Stimulated activated CD4-positive, alpha-beta T cell treated with anti-CD3 and anti-CD28 coated beads, Interleukin-12 subunit alpha, Interleukin-12 subunit beta, amount 100 ng/mL, for 48 hours (primary cell): ENCODE data around the gene ADAMTS12.
"Not testable (repeated sequence)": the region's sequence is repeated elsewhere in the genome, so short reads cannot be mapped to it uniquely, and the experiment has no call there.

ENCODE experiments used
- DNase-seq, 3 donors: peaks; one replicate each; pipeline ENCODE4 v3.0.0-alpha.2; 2020; ENCODE audit warnings: low read depth in 2 of 3, low spot score in 1 of 3

Gene ADAMTS12

DNA sequence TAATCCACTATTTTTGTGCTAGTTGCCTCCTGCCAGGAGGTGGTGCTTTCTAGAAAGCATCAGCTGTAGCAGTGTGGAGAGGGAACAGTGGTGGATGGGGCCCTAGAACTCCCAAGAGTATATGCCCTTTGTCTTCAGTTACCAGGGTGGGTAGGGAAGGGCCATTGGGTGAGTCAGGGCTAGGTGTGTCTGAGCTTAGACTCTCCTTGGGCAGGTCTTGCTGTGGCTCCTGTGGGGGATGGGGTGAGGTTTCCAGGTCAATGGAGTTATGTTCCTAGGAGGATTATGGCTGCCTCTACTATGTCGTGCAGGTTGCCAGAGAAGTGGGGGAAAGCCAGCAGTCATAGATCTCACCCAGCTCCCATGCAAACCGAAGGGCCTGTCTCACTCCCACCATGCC, 11.3 kb upstream of the ADAMTS12 start:
- no peak for DNase-seq

DNA sequence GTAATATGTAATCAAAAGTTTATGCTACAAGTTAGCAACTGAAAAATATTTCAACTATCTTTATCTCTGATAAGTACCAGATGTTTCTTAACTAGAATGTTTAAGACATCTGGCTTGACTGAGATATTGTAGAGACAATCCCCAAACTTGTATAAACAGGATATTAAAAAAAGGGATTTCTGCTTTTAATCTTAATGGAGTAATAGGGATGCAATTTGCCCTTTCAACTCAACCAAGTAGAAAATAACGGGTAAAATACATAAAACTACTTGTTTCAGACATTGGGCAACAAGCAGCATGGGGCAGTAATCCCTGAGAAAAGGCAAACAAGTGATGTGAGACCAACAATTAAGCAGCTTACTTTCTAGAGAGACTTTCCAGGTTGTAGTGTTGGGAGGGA, 9.4 kb upstream of the ADAMTS12 start:
- no peak for DNase-seq

DNA sequence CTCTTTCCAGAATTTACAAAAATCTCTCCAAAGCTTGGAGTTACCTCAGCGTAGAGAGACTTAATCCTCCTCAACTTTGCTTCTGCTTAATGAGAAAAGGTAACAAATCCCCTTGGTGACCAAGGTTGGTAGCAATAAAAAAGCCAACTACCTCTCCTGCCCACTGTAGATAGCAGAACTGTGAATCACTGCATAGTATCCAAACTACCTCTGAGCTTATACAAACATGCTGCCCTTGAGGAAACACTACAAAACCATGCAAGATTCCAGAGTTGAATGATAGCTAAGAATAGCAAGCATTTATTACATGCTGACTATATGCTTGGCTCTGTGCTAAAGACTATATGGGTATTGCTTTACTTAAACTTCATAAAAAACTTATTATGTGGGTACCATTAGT, 2.8 kb upstream of the ADAMTS12 start:
- DNase-seq, result no peak

DNA sequence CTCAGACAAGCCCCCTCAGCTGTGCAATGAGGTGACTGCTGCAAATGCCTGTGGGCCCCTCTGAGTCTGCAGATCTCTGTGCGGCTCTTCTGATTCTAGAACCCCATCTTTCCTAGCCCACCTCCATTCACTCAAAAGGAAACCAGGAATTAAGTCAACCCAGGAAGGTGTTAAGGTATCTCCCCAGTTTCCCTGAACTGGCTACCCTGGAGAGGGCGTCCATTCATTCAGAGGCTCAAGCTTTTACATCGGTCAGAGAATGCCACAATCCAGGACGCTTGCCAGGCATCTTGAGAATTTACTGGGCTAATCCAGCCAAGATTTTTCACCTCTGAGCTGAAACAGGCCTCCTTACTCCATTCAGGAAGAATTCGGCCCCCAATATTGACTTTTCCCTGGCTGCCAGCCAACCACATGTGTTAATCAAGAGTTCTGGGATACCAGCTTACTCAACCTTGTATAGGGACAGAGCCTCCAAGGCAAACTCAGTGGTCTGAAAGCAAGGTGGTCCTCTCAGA, 889 bp upstream of the ADAMTS12 start:
- DNase-seq, result no peak

DNA sequence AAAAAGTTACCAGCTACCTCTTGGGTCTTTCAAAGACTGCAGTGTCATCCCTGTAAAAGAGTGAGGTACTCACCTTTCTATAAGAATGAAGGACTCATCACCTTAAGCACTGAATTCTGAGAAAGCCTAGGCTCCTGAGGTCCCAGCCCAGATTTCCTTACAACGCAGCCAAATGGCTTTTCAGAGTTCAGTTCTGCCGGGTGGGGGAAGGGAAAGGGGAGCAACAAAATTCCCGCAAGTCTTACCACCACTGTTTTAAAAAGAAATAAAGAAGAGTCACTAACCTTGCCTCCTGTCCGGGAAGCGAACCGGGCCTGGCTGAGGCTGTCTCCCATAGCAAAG, 373 bp downstream of the ADAMTS12 start:
- DNase-seq, result no peak

DNA sequence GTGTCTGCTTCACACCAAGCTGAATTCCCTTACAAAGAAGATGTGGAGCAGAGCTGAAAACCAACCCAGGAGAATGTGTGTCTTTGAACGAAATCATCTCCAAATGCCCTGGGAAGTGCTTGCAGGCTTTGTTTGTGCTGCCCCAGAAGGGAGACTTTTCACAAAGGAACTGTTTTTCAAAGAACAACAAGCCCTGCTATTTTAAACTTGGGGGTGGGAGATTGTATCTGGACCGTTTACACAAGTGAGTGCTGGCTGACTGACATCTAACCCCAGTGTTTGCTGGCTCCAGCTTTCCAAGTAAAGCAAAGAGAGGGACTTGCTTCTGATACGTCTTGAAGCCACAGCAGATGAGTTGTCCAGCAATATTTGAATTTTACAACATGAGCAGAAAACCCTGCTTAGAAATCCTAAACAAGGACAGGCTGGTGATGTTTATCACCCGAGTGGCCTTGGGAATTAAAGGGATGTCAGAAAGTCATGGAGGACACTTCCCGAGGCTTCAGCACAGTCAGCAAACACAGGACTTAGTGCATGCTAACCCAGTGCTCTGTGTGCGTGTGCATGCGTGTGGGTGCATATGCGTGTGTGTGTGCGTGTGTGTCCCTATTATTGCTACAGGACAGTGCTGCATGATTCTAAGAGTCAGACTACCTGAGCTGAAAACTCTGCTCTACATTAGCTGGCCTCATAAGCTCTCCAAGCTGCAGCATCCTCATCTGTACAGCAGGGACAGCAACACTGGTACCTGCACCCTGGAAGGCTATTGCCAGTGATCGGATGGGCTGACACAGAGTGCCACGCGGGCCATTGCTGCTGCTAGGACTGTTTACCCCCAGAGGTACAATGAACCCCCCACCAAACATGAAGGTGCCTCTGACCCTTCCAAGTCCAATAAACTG, 1.4 kb downstream of the ADAMTS12 start:
- no peak for DNase-seq

DNA sequence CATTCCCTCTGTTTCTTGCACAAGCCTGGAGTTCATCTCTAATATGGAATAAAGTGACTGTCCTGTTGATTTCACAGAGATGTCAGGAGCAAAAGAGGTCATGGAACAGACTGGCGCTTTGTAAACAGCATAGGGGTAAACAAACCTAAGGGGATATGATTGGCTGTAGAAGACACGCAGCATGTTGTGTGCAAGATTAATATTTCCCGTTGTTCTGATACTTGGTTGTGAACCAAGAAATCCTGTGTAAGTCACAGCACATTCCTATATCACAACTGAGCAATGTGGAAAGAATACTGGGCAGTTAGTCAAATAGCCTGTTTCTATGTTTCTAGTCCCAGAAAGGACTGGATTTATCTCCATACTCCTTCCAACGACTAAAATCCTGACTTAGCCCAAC, 3.2 kb downstream of the ADAMTS12 start:
- no peak for DNase-seq

DNA sequence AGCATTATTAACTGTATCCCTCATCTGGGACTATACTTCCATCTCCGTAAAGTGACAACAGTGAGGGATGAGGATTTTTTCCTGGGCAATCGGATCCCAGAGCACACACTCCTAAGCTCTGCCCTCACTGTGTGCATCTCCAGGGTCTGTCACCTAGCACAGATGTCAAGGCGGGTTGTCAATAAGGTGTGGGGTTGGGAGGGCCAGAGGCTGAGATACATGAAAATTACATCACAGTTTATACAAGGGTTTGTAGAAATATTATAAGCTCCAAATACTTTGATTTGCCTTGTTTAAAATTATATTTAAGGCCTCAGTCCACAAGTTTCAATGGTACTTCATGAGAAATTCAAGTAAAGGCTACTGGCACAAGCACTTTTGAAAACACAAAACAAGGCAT, 4.5 kb downstream of the ADAMTS12 start:
- no peak for DNase-seq

DNA sequence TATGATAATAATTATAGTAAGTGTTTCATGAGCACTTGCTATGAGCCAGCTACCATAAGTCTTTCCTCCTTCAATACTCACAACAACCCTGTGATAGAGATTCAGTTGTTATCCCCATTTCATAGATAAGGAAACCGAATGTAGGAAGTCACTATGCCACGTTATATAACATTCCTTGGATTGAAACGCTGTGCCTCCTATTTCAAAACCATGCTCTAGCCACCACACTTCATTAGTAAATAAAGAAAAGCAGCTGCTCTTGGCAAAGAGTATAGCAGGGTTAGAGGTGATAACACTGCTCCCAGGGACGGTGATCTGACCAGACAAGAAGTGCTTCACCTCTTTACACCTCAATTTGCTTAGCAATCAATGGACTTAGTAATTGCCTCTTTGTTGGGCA, 5.5 kb downstream of the ADAMTS12 start:
- DNase-seq, result no peak

DNA sequence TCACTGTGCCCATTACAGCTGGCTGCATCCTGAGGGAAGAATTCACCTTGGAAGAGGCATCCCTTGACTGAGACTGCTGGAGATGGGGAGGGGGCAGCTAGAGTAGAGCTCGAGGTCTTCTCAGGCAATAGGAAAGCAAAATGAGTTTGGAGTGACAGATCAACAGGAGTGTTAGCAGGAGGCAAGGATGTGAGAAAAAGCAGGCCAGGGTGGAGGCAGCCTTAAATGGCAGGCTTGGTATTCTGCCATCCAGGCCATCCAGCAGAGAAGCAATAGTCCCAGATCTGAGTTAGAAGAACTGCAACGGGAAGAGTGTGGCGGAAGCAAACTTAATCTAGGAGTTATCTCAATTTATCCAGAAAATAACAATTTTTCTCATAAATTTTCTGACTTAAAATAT, 6.1 kb downstream of the ADAMTS12 start:
- no peak for DNase-seq

DNA sequence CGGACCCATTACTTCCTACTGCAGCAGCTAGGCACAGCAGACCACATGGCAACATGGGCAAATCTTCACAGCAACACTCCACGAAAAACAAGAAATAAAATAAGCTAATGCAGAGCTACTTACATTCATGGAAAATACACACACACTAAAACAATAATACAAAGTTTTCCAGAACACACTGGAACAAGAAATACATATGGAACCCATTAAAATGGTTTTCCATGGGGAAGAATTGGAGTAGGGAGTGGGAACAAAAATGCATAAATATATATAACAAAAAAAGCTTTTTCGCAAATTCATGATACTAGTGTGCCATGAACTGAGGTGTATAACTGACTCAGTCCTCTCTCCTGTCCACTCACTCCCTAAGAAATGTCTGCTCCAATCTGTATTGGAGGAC, 8.3 kb downstream of the ADAMTS12 start:
- no peak for DNase-seq

DNA sequence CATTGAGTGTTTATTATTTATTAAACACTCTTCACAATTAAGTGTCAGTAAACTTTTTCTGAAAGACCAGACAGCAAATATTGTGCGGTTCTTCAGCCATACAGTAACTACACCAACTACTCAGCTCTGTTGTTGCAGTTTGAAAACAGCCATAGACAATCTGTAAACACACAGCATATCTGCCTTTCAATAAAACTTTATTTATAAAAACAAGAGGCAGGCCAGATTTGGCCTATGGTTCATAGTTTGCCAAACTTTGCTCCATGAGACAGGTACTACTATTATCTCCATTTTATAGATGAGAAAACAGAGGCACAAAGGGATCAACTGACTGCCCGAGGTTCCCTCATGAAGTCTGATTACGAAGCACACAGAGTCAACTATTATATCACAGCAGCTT, 11.5 kb downstream of the ADAMTS12 start:
- no peak for DNase-seq

DNA sequence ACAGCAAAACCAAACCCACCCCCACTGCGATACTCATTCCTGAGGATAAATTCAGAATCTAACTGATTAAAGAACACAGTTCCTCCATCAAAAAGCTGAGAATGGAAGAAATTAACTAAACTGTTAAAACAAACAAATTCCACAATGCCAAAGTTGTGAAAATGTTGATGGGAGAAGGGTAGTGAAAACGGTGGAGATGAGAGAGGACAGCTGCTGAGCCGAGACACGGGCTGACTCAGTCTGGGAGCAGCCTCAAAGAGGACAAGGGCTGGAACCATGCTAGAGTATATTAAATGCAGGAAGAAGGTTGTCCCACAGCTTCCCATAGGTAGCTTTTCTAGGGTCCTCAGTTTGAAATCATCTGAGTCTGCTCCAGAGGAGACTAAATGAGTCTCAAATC, 14.3 kb downstream of the ADAMTS12 start:
- no peak for DNase-seq

DNA sequence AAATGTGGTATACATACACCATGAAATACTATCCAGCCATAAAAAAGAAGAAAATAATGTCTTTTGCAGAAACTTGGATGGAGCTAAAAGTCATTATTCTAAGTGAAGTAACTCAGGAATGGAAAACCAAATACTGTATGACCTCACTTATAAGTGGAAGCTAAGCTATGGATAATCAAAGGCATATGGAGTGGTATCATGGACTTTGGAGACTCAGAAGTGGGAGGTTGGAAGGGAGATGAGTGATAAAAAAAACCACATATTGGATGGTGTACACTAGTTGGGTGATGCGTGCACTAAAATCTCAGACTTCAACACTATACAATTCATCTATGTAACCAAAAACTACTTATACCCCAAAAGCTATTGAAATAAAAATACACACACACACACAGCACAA, 24.5 kb downstream of the ADAMTS12 start:
- no peak for DNase-seq

DNA sequence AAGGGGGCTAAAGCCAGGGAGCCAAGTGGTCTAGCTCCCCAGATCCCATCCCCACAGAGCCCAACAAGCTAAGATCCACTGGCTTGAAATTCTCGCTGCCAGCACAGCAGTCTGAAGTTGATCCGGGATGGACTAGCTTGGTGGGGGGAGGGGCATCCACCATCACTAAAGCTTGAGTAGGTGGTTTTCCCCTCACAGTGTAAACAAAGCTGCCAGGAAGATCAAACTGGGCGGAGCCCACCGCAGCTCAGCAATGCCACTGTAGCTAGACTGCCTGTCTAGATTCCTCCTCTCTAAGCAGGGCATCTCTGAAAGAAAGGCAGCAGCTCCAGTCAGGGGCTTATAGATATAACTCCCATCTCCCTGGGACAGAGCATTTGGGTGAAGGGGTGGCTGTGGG, 32.6 kb downstream of the ADAMTS12 start:
- not testable (repeated sequence) for DNase-seq

DNA sequence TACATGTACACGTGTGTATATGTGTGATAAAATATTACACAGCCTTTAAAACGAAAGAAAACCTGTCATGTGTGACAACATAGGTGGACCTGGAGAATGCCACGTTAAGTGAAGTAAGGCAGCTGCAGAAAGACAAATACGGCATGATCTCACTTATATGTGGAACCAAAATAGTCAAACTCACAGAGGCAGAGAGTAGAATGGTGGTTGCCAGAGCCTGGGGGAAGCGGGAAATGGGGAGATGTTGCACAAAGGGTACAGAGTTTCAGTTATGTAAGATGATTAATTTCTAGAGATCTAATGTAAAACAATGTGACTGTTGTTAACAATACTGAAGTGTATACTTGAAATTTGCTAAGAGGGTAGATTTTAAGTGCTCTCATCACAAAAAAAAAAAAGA, 34.8 kb downstream of the ADAMTS12 start:
- no peak for DNase-seq

DNA sequence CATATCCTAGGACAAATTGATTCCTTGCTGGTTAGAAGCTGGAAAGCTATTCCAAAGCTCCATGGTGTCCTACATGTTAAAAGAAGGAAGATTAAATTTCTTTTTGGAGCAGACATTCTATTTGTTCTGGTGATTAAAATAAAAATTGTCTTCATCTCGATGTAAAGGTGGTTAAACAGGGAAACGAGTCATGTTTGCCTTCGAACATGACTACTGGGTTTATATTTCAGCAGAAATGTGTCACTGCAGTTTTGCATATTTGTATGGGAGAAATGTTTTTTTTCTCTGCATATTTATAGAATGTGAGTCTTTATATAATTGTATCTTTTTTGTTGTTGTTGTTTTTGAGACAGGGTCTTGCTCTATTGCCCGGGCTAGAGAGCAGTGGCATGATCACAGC, 36.4 kb downstream of the ADAMTS12 start:
- no peak for DNase-seq

DNA sequence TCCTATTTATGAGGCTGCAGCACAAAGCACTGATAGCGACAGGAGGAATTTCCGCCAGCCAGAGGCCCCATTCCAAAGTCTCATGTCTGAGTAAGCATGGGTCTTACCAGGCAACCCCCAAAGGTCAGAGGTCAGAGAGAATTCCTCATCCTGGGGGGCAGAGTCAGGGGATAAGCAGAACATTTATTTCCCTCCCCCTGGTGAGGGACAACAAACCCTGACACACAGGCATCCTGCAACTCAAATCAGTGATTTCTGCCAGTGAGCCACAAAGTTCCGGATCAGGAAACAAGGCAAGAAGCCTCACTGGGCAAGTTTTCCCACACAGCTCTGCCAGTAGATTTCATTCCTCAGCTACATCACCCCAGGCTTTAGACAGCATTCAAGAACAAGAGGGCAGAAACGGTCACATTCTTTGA, 37.0 kb downstream of the ADAMTS12 start:
- DNase-seq, result no peak

DNA sequence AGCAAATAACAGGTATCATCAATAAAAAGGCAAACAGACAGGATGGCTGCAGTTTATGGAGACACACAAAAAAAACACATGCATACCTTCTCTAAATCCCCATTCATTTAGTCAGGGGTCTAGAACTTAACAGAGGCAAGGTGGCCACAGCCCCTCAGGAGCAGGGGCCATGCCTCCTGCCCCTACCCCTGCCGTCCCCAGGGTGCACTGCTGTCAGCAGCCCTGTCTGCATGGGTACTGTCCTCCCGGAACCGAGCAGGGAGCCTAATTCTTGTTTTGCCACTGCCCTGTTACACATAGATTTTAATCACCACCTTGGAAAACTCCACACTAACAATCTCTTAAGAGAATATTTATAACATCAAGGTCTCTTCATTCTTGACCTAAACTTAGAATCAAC, 39.0 kb downstream of the ADAMTS12 start:
- no peak for DNase-seq

DNA sequence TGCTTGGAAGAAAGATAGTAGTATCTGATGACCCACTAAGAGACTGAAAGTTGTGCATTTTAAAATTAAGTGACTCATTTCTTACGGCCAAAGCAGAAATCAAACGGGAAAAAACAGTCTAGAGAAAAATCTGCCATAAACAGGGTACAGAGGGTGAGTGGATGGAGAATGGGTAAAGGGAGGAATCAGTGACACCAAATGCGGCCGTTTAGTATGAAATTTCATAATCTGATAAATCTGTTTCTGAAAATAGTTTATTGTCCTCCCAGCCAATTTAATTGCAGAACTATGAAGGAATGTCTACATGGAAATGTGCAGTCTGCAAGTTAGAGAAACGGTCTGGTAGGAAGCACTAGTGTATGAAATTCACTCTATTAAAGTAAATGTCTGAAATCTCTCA, 39.5 kb downstream of the ADAMTS12 start:
- no peak for DNase-seq

DNA sequence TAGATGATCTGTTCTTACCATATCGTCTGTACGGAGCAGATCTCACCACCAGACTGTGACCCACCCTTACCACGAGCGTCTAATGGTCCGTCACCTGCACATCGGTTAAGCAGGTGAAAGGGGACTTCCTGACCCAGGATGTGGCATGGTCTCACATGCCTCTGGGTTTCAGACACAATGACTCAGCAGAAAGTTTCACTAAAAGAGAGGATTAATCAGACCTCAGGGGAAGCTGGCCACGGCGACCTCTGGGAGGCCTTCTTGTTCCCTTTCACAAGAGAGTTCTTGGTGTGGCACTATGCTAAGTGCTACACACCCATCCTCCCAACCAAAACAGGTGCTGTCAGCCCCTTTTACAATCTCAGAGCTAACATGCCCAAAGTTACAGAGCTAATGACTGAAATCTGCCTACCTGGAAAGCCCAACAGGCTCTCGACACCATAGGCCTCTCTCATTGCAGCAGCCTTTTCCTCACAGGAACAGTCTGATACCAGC, 41.6 kb downstream of the ADAMTS12 start:
- DNase-seq, result peak in 2 of 3 donors; percentile 5 to 10

DNA sequence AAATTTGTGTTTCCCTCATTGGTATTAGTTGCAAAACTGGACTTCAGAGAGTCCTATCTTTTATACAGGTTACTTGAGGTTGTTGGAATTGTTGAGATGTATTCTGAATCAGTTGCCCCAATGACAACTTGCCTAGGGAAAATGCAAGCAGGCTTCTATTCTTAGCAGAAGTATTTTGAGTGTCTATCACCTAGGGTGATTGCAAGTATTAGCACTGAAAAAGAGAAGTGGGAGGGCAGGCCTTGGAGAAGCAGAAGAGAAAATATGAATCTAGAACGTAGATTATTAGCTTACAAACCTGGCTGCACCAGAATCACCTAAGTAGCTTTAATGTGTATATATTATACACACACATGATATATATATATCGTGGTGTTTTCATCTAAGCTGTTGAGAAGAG, 43.2 kb downstream of the ADAMTS12 start:
- DNase-seq, result no peak

DNA sequence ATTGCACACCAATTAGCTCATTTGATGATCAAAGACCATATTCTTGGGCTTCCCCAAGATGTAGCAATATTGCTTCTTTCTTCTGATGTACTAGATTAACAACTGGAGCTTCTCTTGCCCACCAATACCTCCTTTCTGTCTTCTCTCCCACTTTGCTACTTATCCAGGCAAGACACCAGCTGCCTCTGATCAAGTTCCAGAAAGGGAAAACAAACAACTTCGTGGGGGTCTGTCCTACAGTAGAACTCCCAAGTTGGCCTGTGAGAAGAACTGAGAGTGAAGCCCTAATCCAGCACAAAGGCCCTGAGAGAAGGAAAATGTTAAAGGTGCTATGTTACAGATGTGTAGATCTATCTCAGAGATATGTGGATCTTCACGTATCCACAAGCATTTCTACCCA, 44.9 kb downstream of the ADAMTS12 start:
- DNase-seq, result no peak
